HCT116 (cell line): Measurements from ENCODE around the gene THOP1.

Experiments
- ATF3 ChIP-seq: IDR thresholded peaks from 2 replicates; pipeline ENCODE4 v1.6.1; 2012
- EZH2 ChIP-seq: fragments of 200-600 bp; sonication (generic); IDR thresholded peaks from 2 replicates; pipeline ENCODE4 v1.6.1; 2017; ENCODE audit warnings: antibody characterized with exemption, mixed run types
- EZH2phosphoT487 ChIP-seq: fragments of 200-600 bp; IDR thresholded peaks from 2 replicates; pipeline ENCODE4 v1.6.1; 2018; ENCODE audit warnings: antibody characterized with exemption, borderline replicate concordance
- JUND ChIP-seq: IDR thresholded peaks from 2 replicates; pipeline ENCODE4 v1.6.1; 2012
- POLR2A ChIP-seq: IDR thresholded peaks from 2 replicates; pipeline ENCODE4 v1.7.0; 2011; ENCODE audit warnings: borderline replicate concordance; ENCODE audit not compliant: insufficient read depth, insufficient read length; ENCODE audit errors: extremely low read depth
- POLR2AphosphoS5 ChIP-seq: IDR thresholded peaks from 2 replicates; pipeline ENCODE4 v1.6.1; 2011; ENCODE audit warnings: mild to moderate bottlenecking, low read depth, low read length, moderate library complexity
- RAD21 ChIP-seq: IDR thresholded peaks from 2 replicates; pipeline ENCODE4 v1.6.1; 2012; ENCODE audit warnings: low read depth, mild to moderate bottlenecking
- SIN3A ChIP-seq: IDR thresholded peaks from 2 replicates; pipeline ENCODE4 v1.6.1; 2012; ENCODE audit warnings: low read depth
- SRF ChIP-seq: IDR thresholded peaks from 2 replicates; pipeline ENCODE4 v1.6.1; 2012; ENCODE audit warnings: low read depth
- YY1 ChIP-seq: IDR thresholded peaks from 2 replicates; pipeline ENCODE4 v1.6.1; 2011; ENCODE audit warnings: low read length, low read depth, moderate library complexity, mild to moderate bottlenecking; ENCODE audit not compliant: insufficient replicate concordance; ENCODE audit errors: extremely low read depth
- TF ChIP-seq, protein P1 (sequence below), 3 experiments: fragments of 200-600 bp in 1 of 3; sonication (generic) in 1 of 3; IDR thresholded peaks in 2 of 3; conservative IDR thresholded peaks in 1 of 3; 2 replicates each; pipeline ENCODE4 v1.5.1; 2012 to 2017; ENCODE audit warnings: low read depth in 2 of 3, low read length in 2 of 3, antibody characterized with exemption in 1 of 3, borderline replicate concordance in 1 of 3, control low read depth in 1 of 3, mild to moderate bottlenecking in 1 of 3, mixed read lengths in 1 of 3, mixed run types in 1 of 3, moderate library complexity in 1 of 3; ENCODE audit not compliant: insufficient read depth in 1 of 3

- TF ChIP-seq, protein P1, sequence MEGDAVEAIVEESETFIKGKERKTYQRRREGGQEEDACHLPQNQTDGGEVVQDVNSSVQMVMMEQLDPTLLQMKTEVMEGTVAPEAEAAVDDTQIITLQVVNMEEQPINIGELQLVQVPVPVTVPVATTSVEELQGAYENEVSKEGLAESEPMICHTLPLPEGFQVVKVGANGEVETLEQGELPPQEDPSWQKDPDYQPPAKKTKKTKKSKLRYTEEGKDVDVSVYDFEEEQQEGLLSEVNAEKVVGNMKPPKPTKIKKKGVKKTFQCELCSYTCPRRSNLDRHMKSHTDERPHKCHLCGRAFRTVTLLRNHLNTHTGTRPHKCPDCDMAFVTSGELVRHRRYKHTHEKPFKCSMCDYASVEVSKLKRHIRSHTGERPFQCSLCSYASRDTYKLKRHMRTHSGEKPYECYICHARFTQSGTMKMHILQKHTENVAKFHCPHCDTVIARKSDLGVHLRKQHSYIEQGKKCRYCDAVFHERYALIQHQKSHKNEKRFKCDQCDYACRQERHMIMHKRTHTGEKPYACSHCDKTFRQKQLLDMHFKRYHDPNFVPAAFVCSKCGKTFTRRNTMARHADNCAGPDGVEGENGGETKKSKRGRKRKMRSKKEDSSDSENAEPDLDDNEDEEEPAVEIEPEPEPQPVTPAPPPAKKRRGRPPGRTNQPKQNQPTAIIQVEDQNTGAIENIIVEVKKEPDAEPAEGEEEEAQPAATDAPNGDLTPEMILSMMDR (IDR thresholded peaks at IDR 0.05 in 2 of 3, conservative IDR thresholded peaks at IDR 0.05 in 1 of 3; ENCODE audit: borderline replicate concordance in 1 of 3, insufficient read depth in 1 of 3, low read depth in 2 of 3, low read length in 2 of 3): no peak
- TF ChIP-seq JUND: no peak
- no peak for TF ChIP-seq YY1
- no peak for TF ChIP-seq ATF3
- no peak for TF ChIP-seq EZH2
- TF ChIP-seq POLR2A: no peak
- no peak for TF ChIP-seq RAD21
- no peak for TF ChIP-seq SRF
- TF ChIP-seq SIN3A: no peak
- no peak for TF ChIP-seq EZH2phosphoT487
- no peak for TF ChIP-seq POLR2AphosphoS5
Measured at GRCh38 chr19:2756921-2757881, 28.1 kb upstream of the THOP1 start.
